GM12874 (cell line): Measurements from ENCODE around the gene PRSS12.

Experiments
- CTCF ChIP-seq: IDR thresholded peaks from 2 replicates; pipeline ENCODE4 v1.5.1; 2011; ENCODE audit warnings: low read depth, mild to moderate bottlenecking, control low read depth, low read length, moderate library complexity; ENCODE audit not compliant: insufficient read depth

PRSS12 gene

GRCh38 chr4:118289794-118290193 lies 63.0 kb downstream of the PRSS12 start:
- no peak for TF ChIP-seq CTCF

- no peak for TF ChIP-seq CTCF
Observed at GRCh38 chr4:118287711-118288451, 64.9 kb downstream of the PRSS12 start.

- TF ChIP-seq CTCF = no peak
Observed at GRCh38 chr4:118286685-118287084, 66.1 kb downstream of the PRSS12 start.

- TF ChIP-seq CTCF = no peak
Observed at GRCh38 chr4:118285931-118286330, 66.9 kb downstream of the PRSS12 start.

- no peak for TF ChIP-seq CTCF
Observed at GRCh38 chr4:118284169-118284568, 68.6 kb downstream of the PRSS12 start.

- no peak for TF ChIP-seq CTCF
Observed at GRCh38 chr4:118282692-118283091, 70.1 kb downstream of the PRSS12 start.

- no peak for TF ChIP-seq CTCF
Observed at GRCh38 chr4:118281611-118282442, 71.0 kb downstream of the PRSS12 start.
